Measurements from ENCODE around the gene HSD17B13.
A peak's percentile ranks its signal among the peaks of the same experiment; 100 is the strongest.

HSD17B13 gene

DNA sequence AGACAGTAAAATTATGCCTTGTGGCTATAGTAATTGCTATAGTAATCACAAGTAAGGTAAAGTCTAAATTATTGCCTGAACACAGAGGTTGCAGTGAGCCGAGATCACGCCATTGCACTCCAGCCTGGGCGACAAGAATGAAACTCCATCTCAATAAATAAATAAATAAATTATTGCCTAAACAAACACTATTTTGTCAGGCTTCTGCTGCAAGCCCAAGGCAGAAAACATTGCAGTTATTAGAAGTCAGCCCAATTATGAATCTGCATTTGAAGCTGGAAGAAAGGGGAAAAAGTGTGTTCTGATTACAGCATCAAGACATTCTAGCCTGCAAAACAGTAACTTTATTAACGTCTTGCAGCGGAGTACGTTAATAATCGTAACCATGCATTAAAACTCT lies 17.1 kb downstream of the HSD17B13 start:
- H2BK120ac ChIP-seq (ENCODE audit: low read depth, low read length), result no peak overlapping the region
- H3K18ac ChIP-seq (ENCODE audit: low read depth in 1 of 2, low read length in 2 of 2), result no peak overlapping the region
- H3K79me1 ChIP-seq (replicated peaks; ENCODE audit: low read length, poor library complexity, severe bottlenecking), result no peaks in the 10 kb centered on the region
- H3K4me2 ChIP-seq (ENCODE audit: low read length, poor library complexity, severe bottlenecking), result no peak overlapping the region
- H2BK12ac ChIP-seq (ENCODE audit: low read length in 2 of 2), result no peak overlapping the region
- no peak overlapping the region for H2BK5ac ChIP-seq (ENCODE audit: low read depth, low read length, poor library complexity, severe bottlenecking)
- no peak overlapping the region for H3K4me3 ChIP-seq (ENCODE audit: insufficient read depth in 1 of 2, low read depth in 1 of 2, low read length in 2 of 2)
- H3K4ac ChIP-seq (ENCODE audit: low read depth in 1 of 2, low read length in 2 of 2), result no peak overlapping the region
- no peaks in the 10 kb centered on the region for H3K9me3 ChIP-seq (ENCODE audit: control insufficient read depth, low read length)
- no peak overlapping the region for H2AK5ac ChIP-seq (ENCODE audit: low read length, severe bottlenecking)
- H2AFZ ChIP-seq (ENCODE audit: low read depth, low read length), result no peak overlapping the region
- H2BK15ac ChIP-seq (ENCODE audit: low read depth, poor library complexity, severe bottlenecking), result no peak overlapping the region
- no peak overlapping the region for H3K23ac ChIP-seq (ENCODE audit: low read length in 2 of 2)
- H3K14ac ChIP-seq (ENCODE audit: low read length in 2 of 2), result no peak overlapping the region
- 97% methylated on average over 4 of the region's 7 CpGs for WGBS
- no peak overlapping the region for H4K8ac ChIP-seq (ENCODE audit: low read length)
- no peaks in the 10 kb centered on the region for H3K4me1 ChIP-seq (ENCODE audit: control insufficient read depth, insufficient read depth, low read depth, low read length)
- no peaks in the 10 kb centered on the region for H3K27me3 ChIP-seq (ENCODE audit: control insufficient read depth in 1 of 2, insufficient read depth in 1 of 2, low read length in 2 of 2)
- H3K9ac ChIP-seq (ENCODE audit: low read length), result no peak overlapping the region
- H3K27ac ChIP-seq (ENCODE audit: low read length, poor library complexity, severe bottlenecking), result no peak overlapping the region
- no peak for DNase-seq
- no peaks in the 10 kb centered on the region for H3K36me3 ChIP-seq (ENCODE audit: control insufficient read depth in 1 of 2, insufficient read depth in 2 of 2, low read depth in 1 of 2, low read length in 2 of 2)
- H4K91ac ChIP-seq (ENCODE audit: low read length), result no peak overlapping the region

DNA sequence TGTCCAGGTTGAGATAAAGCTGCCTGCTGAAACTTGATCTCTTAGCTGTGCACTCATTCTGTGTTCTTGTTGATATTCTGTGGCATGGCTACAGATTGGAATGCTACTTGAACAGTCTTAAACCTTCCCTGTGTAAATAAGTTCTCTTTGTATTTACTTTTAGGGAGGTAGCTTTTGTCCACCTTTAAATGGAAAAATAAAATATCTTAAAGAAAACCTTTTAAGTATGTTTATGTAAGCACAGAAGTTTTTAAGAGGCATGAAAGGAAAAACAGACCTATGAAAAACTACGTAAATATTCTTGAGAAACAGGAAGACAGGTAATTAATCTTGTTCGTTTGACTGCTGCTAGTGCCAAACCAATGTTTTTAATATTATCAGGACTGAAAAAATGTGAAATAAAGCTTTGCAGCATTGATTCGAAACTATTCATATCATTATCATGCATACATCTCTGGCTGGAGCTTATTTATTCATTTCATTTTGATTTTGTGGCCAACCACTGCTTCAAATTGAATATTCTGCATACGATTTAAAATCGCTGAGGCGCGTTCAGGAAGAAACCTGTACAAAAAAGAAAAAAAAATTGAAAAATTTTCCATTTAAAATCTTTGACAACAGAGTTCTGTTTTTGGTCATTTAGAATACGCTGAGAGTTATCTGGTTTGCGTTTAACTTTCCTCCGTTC lies 17.8 kb downstream of the HSD17B13 start:
- H3K4me3 ChIP-seq (ENCODE audit: insufficient read depth in 1 of 2, low read depth in 1 of 2, low read length in 2 of 2), result no peak overlapping the region
- no peaks in the 10 kb centered on the region for H3K9me3 ChIP-seq (ENCODE audit: control insufficient read depth, low read length)
- H4K8ac ChIP-seq (ENCODE audit: low read length), result no peak overlapping the region

DNA sequence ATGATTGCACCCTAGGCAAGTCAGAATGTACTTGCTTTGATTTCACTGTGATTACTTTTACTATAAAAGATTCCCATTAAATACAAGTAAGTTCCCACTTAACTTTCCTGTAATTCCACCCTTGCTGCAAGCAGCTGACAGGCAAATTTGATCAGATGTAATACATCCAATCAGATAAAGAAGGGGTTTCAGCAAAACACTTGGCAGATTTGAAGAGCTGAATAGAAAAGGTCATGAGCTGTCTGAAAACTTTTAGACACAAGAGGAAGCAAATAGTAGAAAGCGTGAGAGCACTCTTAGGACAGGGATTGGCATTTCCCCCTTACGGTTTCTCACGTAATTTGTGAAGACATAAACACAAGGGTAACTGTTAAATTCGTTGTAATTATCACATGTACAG lies 22.8 kb downstream of the HSD17B13 start:
- H3K27me3 ChIP-seq (ENCODE audit: control insufficient read depth in 1 of 2, insufficient read depth in 1 of 2, low read length in 2 of 2), result no peaks in the 10 kb centered on the region
- no peaks in the 10 kb centered on the region for H3K36me3 ChIP-seq (ENCODE audit: control insufficient read depth in 1 of 2, insufficient read depth in 2 of 2, low read depth in 1 of 2, low read length in 2 of 2)
- no peak overlapping the region for H2BK5ac ChIP-seq (ENCODE audit: low read depth, low read length, poor library complexity, severe bottlenecking)
- H4K8ac ChIP-seq (ENCODE audit: low read length), result no peak overlapping the region
- no peak overlapping the region for H2BK12ac ChIP-seq (ENCODE audit: low read length in 2 of 2)
- no peak for DNase-seq
- H2BK15ac ChIP-seq (ENCODE audit: low read depth, poor library complexity, severe bottlenecking), result no peak overlapping the region
- no peak overlapping the region for H2AK5ac ChIP-seq (ENCODE audit: low read length, severe bottlenecking)
- no peak overlapping the region for H3K23ac ChIP-seq (ENCODE audit: low read length in 2 of 2)
- no peak overlapping the region for H3K9ac ChIP-seq (ENCODE audit: low read length)
- no peak overlapping the region for H4K91ac ChIP-seq (ENCODE audit: low read length)
- no peak overlapping the region for H2AFZ ChIP-seq (ENCODE audit: low read depth, low read length)
- H3K27ac ChIP-seq (ENCODE audit: low read length, poor library complexity, severe bottlenecking), result no peak overlapping the region
- no peak overlapping the region for H3K4me3 ChIP-seq (ENCODE audit: insufficient read depth in 1 of 2, low read depth in 1 of 2, low read length in 2 of 2)
- H3K14ac ChIP-seq (ENCODE audit: low read length in 2 of 2), result no peak overlapping the region
- no peak overlapping the region for H3K4me2 ChIP-seq (ENCODE audit: low read length, poor library complexity, severe bottlenecking)
- H3K79me1 ChIP-seq (replicated peaks; ENCODE audit: low read length, poor library complexity, severe bottlenecking), result no peaks in the 10 kb centered on the region
- H3K4me1 ChIP-seq (ENCODE audit: control insufficient read depth, insufficient read depth, low read depth, low read length), result no peaks in the 10 kb centered on the region
- H3K9me3 ChIP-seq (ENCODE audit: control insufficient read depth, low read length), result no peaks in the 10 kb centered on the region
- H3K4ac ChIP-seq (ENCODE audit: low read depth in 1 of 2, low read length in 2 of 2), result no peak overlapping the region
- 91% methylated on average over 3 of the region's 4 CpGs for WGBS
- H3K18ac ChIP-seq (ENCODE audit: low read depth in 1 of 2, low read length in 2 of 2), result no peak overlapping the region
- H2BK120ac ChIP-seq (ENCODE audit: low read depth, low read length), result no peak overlapping the region

More for the DNA sequence above, 17.8 kb downstream of the HSD17B13 start:
- Histone ChIP-seq H4K91ac (ENCODE audit: low read length) (no peak overlapping the region), H3K23ac (ENCODE audit: low read length in 2 of 2) (no peak overlapping the region), H2BK12ac (ENCODE audit: low read length in 2 of 2) (no peak overlapping the region), H3K18ac (ENCODE audit: low read depth in 1 of 2, low read length in 2 of 2) (no peak overlapping the region), H3K79me1 (replicated peaks; ENCODE audit: low read length, poor library complexity, severe bottlenecking) (no peaks in the 10 kb centered on the region), H2BK15ac (ENCODE audit: low read depth, poor library complexity, severe bottlenecking) (no peak overlapping the region), H3K36me3 (ENCODE audit: control insufficient read depth in 1 of 2, insufficient read depth in 2 of 2, low read depth in 1 of 2, low read length in 2 of 2) (no peaks in the 10 kb centered on the region), H3K27ac (ENCODE audit: low read length, poor library complexity, severe bottlenecking) (no peak overlapping the region), H2BK120ac (ENCODE audit: low read depth, low read length) (no peak overlapping the region), H2AFZ (ENCODE audit: low read depth, low read length) (no peak overlapping the region), H3K14ac (ENCODE audit: low read length in 2 of 2) (no peak overlapping the region), H2BK5ac (ENCODE audit: low read depth, low read length, poor library complexity, severe bottlenecking) (no peak overlapping the region), H3K4ac (ENCODE audit: low read depth in 1 of 2, low read length in 2 of 2) (no peak overlapping the region), H3K4me2 (ENCODE audit: low read length, poor library complexity, severe bottlenecking) (no peak overlapping the region), H2AK5ac (ENCODE audit: low read length, severe bottlenecking) (no peak overlapping the region), H3K27me3 (ENCODE audit: control insufficient read depth in 1 of 2, insufficient read depth in 1 of 2, low read length in 2 of 2) (no peaks in the 10 kb centered on the region), H3K9ac (ENCODE audit: low read length) (no peak overlapping the region), H3K4me1 (ENCODE audit: control insufficient read depth, insufficient read depth, low read depth, low read length) (no peaks in the 10 kb centered on the region)
- DNase-seq, result peak; percentile 17
- WGBS, result 94% methylated on average over 6 of the region's 10 CpGs

DNA sequence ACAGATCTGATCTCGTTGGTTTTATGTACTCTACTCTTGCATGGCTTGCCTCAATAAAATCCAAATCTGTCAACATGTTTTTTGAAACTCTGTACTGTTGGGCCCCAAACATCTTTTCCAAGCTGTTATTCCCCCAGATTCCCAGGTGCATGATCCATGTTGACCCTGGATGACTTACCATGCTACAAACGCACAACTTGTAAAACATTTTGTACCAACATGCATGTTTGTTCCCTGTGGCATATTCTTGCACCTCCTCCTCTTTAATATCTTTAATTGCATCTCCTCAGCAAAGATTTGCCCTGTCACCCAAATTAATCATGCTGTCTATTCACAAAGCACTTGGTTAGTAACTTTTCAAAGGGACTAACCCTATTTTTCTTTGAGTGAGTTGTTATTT lies 24.3 kb downstream of the HSD17B13 start:
- Histone ChIP-seq H2BK12ac (ENCODE audit: low read length in 2 of 2) (no peak overlapping the region), H3K18ac (ENCODE audit: low read depth in 1 of 2, low read length in 2 of 2) (no peak overlapping the region), H4K8ac (ENCODE audit: low read length) (no peak overlapping the region), H3K9ac (ENCODE audit: low read length) (no peak overlapping the region), H2AFZ (ENCODE audit: low read depth, low read length) (no peak overlapping the region), H4K91ac (ENCODE audit: low read length) (no peak overlapping the region), H2BK120ac (ENCODE audit: low read depth, low read length) (no peak overlapping the region), H2BK15ac (ENCODE audit: low read depth, poor library complexity, severe bottlenecking) (no peak overlapping the region), H3K9me3 (ENCODE audit: control insufficient read depth, low read length) (peaks cover under 1% of the 10 kb centered on the region), H3K23ac (ENCODE audit: low read length in 2 of 2) (no peak overlapping the region), H3K79me1 (replicated peaks; ENCODE audit: low read length, poor library complexity, severe bottlenecking) (no peaks in the 10 kb centered on the region), H3K14ac (ENCODE audit: low read length in 2 of 2) (no peak overlapping the region), H3K36me3 (ENCODE audit: control insufficient read depth in 1 of 2, insufficient read depth in 2 of 2, low read depth in 1 of 2, low read length in 2 of 2) (no peaks in the 10 kb centered on the region), H3K27me3 (ENCODE audit: control insufficient read depth in 1 of 2, insufficient read depth in 1 of 2, low read length in 2 of 2) (no peaks in the 10 kb centered on the region), H2AK5ac (ENCODE audit: low read length, severe bottlenecking) (no peak overlapping the region), H3K4me2 (ENCODE audit: low read length, poor library complexity, severe bottlenecking) (no peak overlapping the region), H3K27ac (ENCODE audit: low read length, poor library complexity, severe bottlenecking) (no peak overlapping the region), H3K4me1 (ENCODE audit: control insufficient read depth, insufficient read depth, low read depth, low read length) (no peaks in the 10 kb centered on the region), H3K4ac (ENCODE audit: low read depth in 1 of 2, low read length in 2 of 2) (no peak overlapping the region), H3K4me3 (ENCODE audit: insufficient read depth in 1 of 2, low read depth in 1 of 2, low read length in 2 of 2) (no peak overlapping the region), H2BK5ac (ENCODE audit: low read depth, low read length, poor library complexity, severe bottlenecking) (no peak overlapping the region)
- 68% methylated on average over 2 of the region's 2 CpGs for WGBS
- DNase-seq, result no peak

All from mesenchymal stem cell (in vitro differentiated cells and primary cell).